HepG2 (cell line): ENCODE results near the gene MORN1. TPM values are rescaled to one million over a fixed set of nuclear protein-coding genes. Genes with fewer than 3 reads are reported as not detected.

ENCODE experiments used
- ATAC-seq: fragments of 200-7000 bp; cut with Tn5 transposase; 3 replicates; pipeline ENCODE4 v1.9.1; 2020; ENCODE audit warnings: mild to moderate bottlenecking, moderate library complexity
- BruUV-seq: library from RNA; stranded (reverse); fragments of 400-500 nt; replicated peaks from 2 replicates; lab custom pipeline; 2021; lab: Mats Ljungman, UMichigan
- CTCF ChIA-PET: fragments of 300-600 bp; formaldehyde crosslinking; extraction: SDS; loops from one replicate; lab custom pipeline; 2021; ENCODE audit warnings: low total read pairs, inconsistent platforms, low intra/inter-chr PET ratio; lab: Yijun Ruan, JAX
- POLR2A ChIA-PET: fragments of 350-600 bp; sonication (Branson Sonifier 250); formaldehyde crosslinking; loops from one replicate; lab custom pipeline; 2020; ENCODE audit warnings: antibody characterized with exemption, inconsistent platforms; lab: Yijun Ruan, JAX
- DNase-seq: peaks from one replicate; pipeline ENCODE4 v3.0.0-alpha.2; 2015; ENCODE audit warnings: low spot score
- FAIRE-seq: peaks from 3 replicates; lab custom pipeline; 2011; peaks lifted over from hg19 to GRCh38; lab: Jason Lieb, UNC
- H2AFZ ChIP-seq: one replicate; pipeline ENCODE4 v1.6.1; 2011; ENCODE audit warnings: low read length, inconsistent platforms
- H3K27ac ChIP-seq: fragments of 300-600 bp; 3 replicates; pipeline ENCODE4 v1.8.0; 2011; ENCODE audit warnings: mixed run types, mild to moderate bottlenecking, mixed read lengths, low read length, inconsistent platforms; ENCODE audit not compliant: insufficient read depth; ENCODE audit errors: extremely low read length
- H3K27me3 ChIP-seq, 2 experiments: fragments of 200-600 bp in 1 of 2; 2 replicates in 1 of 2; 3 replicates in 1 of 2; pipeline versions ENCODE4 v1.6.0 to v1.8.0; 2011; ENCODE audit warnings: low read length in 2 of 2, mild to moderate bottlenecking in 2 of 2, moderate library complexity in 2 of 2, inconsistent platforms in 1 of 2; ENCODE audit not compliant: insufficient read depth in 2 of 2, control insufficient read depth in 1 of 2
- H3K36me3 ChIP-seq, 2 experiments: fragments of 200-600 bp in 1 of 2; replicated peaks in 1 of 2; 2 replicates in 1 of 2; 3 replicates in 1 of 2; pipeline versions ENCODE4 v1.5.1 to v1.8.0; 2011; ENCODE audit warnings: low read length in 2 of 2, inconsistent platforms in 1 of 2; ENCODE audit not compliant: insufficient read depth in 2 of 2, control insufficient read depth in 1 of 2
- H3K4me1 ChIP-seq: 2 replicates; pipeline ENCODE4 v1.5.1; 2012; ENCODE audit warnings: low read length, inconsistent platforms; ENCODE audit not compliant: insufficient read depth
- H3K4me2 ChIP-seq: 2 replicates; pipeline ENCODE4 v1.6.0; 2011; ENCODE audit warnings: low read depth, low read length, inconsistent platforms
- H3K4me3 ChIP-seq, 3 experiments: fragments of 200-600 bp in 1 of 3; sonication (generic), shearing (Covaris generic) in 1 of 3; replicated peaks in 1 of 3; 2 replicates each; pipeline ENCODE4 v1.5.1; 2011 to 2016; ENCODE audit warnings: low read length in 3 of 3, inconsistent platforms in 2 of 3, low read depth in 2 of 3, mild to moderate bottlenecking in 2 of 3, control low read depth in 1 of 3, mixed read lengths in 1 of 3; ENCODE audit not compliant: insufficient read depth in 1 of 3
- H3K79me2 ChIP-seq: one replicate; pipeline ENCODE4 v1.6.1; 2011; ENCODE audit warnings: low read length, inconsistent platforms; ENCODE audit not compliant: insufficient read depth
- H3K9ac ChIP-seq: 2 replicates; pipeline ENCODE4 v1.6.0; 2011; ENCODE audit warnings: mild to moderate bottlenecking, low read depth, low read length, inconsistent platforms; ENCODE audit not compliant: insufficient read depth
- H3K9me3 ChIP-seq: 2 replicates; pipeline ENCODE4 v1.5.1; 2012; ENCODE audit warnings: mild to moderate bottlenecking, low read length
- H4K20me1 ChIP-seq: 2 replicates; pipeline ENCODE4 v1.6.0; 2011; ENCODE audit warnings: inconsistent platforms, mild to moderate bottlenecking, low read length, moderate library complexity; ENCODE audit not compliant: insufficient read depth
- ARHGAP35 ChIP-seq: sonication (generic); formaldehyde crosslinking; IDR thresholded peaks from 2 replicates; pipeline ENCODE4 v1.9.0; 2022; ENCODE audit warnings: mild to moderate bottlenecking, inconsistent platforms, moderate library complexity, missing genetic modification reagents, borderline replicate concordance
- CEBPG ChIP-seq: IDR thresholded peaks from 2 replicates; pipeline ENCODE4 v1.6.1; 2016
- EEA1 ChIP-seq: sonication (generic); formaldehyde crosslinking; IDR thresholded peaks from 2 replicates; pipeline ENCODE4 v1.5.1; 2020; ENCODE audit warnings: mild to moderate bottlenecking, missing genetic modification reagents, borderline replicate concordance
- EHMT2 ChIP-seq: fragments of 200-600 bp; sonication (generic); IDR thresholded peaks from 2 replicates; pipeline ENCODE4 v1.7.0; 2017; ENCODE audit warnings: antibody characterized with exemption, low read depth, low read length, borderline replicate concordance
- GTF2F1 ChIP-seq: fragments of 150-350 bp; IDR thresholded peaks from 2 replicates; pipeline ENCODE4 v1.6.1; 2014; ENCODE audit warnings: low read length
- HNRNPL ChIP-seq: fragments of 200-400 bp; formaldehyde crosslinking; IDR thresholded peaks from 2 replicates; pipeline ENCODE4 v1.6.1; 2017; ENCODE audit warnings: mild to moderate bottlenecking, low read depth, low read length
- KDM4B ChIP-seq: sonication (generic); formaldehyde crosslinking; IDR thresholded peaks from 2 replicates; pipeline ENCODE4 v1.4.0; 2020; ENCODE audit warnings: missing genetic modification reagents
- MIER3 ChIP-seq: IDR thresholded peaks from 2 replicates; pipeline ENCODE4 v1.6.1; 2016; ENCODE audit warnings: missing compliant biosample characterization, borderline replicate concordance
- POLR2AphosphoS2 ChIP-seq: IDR thresholded peaks from 2 replicates; pipeline ENCODE4 v1.6.1; 2011; ENCODE audit warnings: low read depth, low read length, improper control_type of control experiment
- POLR2G ChIP-seq: fragments of 200-400 bp; formaldehyde crosslinking; IDR thresholded peaks from 2 replicates; pipeline ENCODE4 v1.6.1; 2018; ENCODE audit warnings: mild to moderate bottlenecking, low read depth, low read length, moderate library complexity
- RXRB ChIP-seq: IDR thresholded peaks from 2 replicates; pipeline ENCODE4 v1.6.1; 2016; ENCODE audit warnings: borderline replicate concordance, missing genetic modification reagents, missing compliant biosample characterization
- SALL1 ChIP-seq: sonication (generic); formaldehyde crosslinking; IDR thresholded peaks from 2 replicates; pipeline ENCODE4 v1.8.0; 2022; ENCODE audit warnings: mild to moderate bottlenecking, missing genetic modification reagents
- SMAD9 ChIP-seq: sonication (generic); formaldehyde crosslinking; IDR thresholded peaks from 2 replicates; pipeline ENCODE4 v1.5.1; 2020; ENCODE audit warnings: mild to moderate bottlenecking, missing genetic modification reagents
- SP4 ChIP-seq: sonication (generic); formaldehyde crosslinking; IDR thresholded peaks from 2 replicates; pipeline ENCODE4 v1.8.1; 2023; ENCODE audit warnings: mild to moderate bottlenecking, missing genetic modification reagents
- SUZ12 ChIP-seq: fragments of 150-350 bp; IDR thresholded peaks from 2 replicates; pipeline ENCODE4 v1.6.1; 2014; ENCODE audit warnings: low read depth, low read length
- U2AF1 ChIP-seq: fragments of 200-400 bp; formaldehyde crosslinking; optimal IDR thresholded peaks from 2 replicates; pipeline ENCODE3; 2017; ENCODE audit warnings: mild to moderate bottlenecking, low read depth, low read length
- ZBTB38 ChIP-seq: sonication (generic); formaldehyde crosslinking; IDR thresholded peaks from 2 replicates; pipeline ENCODE4 v1.5.1; 2020; ENCODE audit warnings: mild to moderate bottlenecking, missing genetic modification reagents
- ZNF256 ChIP-seq: sonication (generic); formaldehyde crosslinking; conservative IDR thresholded peaks from 2 replicates; pipeline ENCODE4 v1.4.0; 2020; ENCODE audit warnings: missing genetic modification reagents
- ZNF383 ChIP-seq: sonication (generic); formaldehyde crosslinking; IDR thresholded peaks from 2 replicates; pipeline ENCODE4 v1.4.0; 2020; ENCODE audit warnings: missing genetic modification reagents, mild to moderate bottlenecking, borderline replicate concordance
- ZNF430 ChIP-seq: sonication (generic); formaldehyde crosslinking; IDR thresholded peaks from 2 replicates; pipeline ENCODE4 v1.9.0; 2021; ENCODE audit warnings: mild to moderate bottlenecking, missing genetic modification reagents
- ZNF510 ChIP-seq: sonication (generic); formaldehyde crosslinking; IDR thresholded peaks from 2 replicates; pipeline ENCODE4 v1.4.0; 2020; ENCODE audit warnings: low read depth, mild to moderate bottlenecking, missing genetic modification reagents
- ZNF572 ChIP-seq: sonication (generic); formaldehyde crosslinking; IDR thresholded peaks from 2 replicates; pipeline ENCODE4 v1.5.1; 2020; ENCODE audit warnings: mild to moderate bottlenecking, missing genetic modification reagents
- ZNF713 ChIP-seq: sonication (generic); formaldehyde crosslinking; IDR thresholded peaks from 2 replicates; pipeline ENCODE4 v1.4.0; 2020; ENCODE audit warnings: mild to moderate bottlenecking, missing genetic modification reagents
- ZNF749 ChIP-seq: sonication (generic); formaldehyde crosslinking; IDR thresholded peaks from 2 replicates; pipeline ENCODE4 v1.8.0; 2022; ENCODE audit warnings: mild to moderate bottlenecking, missing genetic modification reagents, moderate library complexity, borderline replicate concordance
- WGBS: methylation state at CpG from one replicate; pipeline ENCODE4 v1.1.6; 2017; ENCODE audit warnings: low lambda C conversion rate; 5-methylcytosine and 5-hydroxymethylcytosine counted together
- in situ Hi-C: cut with HindIII; loops from 2 replicates; pipeline ENCODE4 v1.10.0; 2017; ENCODE audit warnings: low pct_unique_long_range_greater_than_20kb; ENCODE audit not compliant: extremely low pct_ligation_motif_present
- intact Hi-C: fragments of 100-400 bp; cut with micrococcal nuclease; formaldehyde crosslinking; loops from one replicate; pipeline ENCODE4 v1.10.0; 2022; ENCODE audit not compliant: unreplicated experiment
- polyA plus RNA-seq, 8 experiments: library from polyadenylated mRNA; depleted of rRNA in 3 of 8; stranded (reverse) in 7 of 8; unstranded in 1 of 8; fragments of >200 nt; fragmentation: Illumina TruSeq in 4 of 8; extraction: Trizol in 4 of 8; gene quantifications; 2 replicates each; pipeline versions ENCODE4 v1.2.1 to v1.2.3, GENCODE V29; 2011 to 2016; ENCODE audit warnings: low read depth in 4 of 8, missing spikeins in 1 of 8, mixed read lengths in 1 of 8; ENCODE audit not compliant: insufficient read depth in 1 of 8
- total RNA-seq, 5 experiments: library from RNA; depleted of rRNA; stranded (reverse); fragments of >200 nt; fragmentation: Illumina TruSeq; extraction: Trizol; gene quantifications; 2 replicates each; pipeline ENCODE4 v1.2.3, GENCODE V29; 2016; ENCODE audit warnings: low read depth in 1 of 5
- TF ChIP-seq, protein P1 (sequence below): sonication (generic); formaldehyde crosslinking; conservative IDR thresholded peaks from 2 replicates; pipeline ENCODE4 v1.4.0; 2020; ENCODE audit warnings: missing genetic modification reagents

The MORN1 gene
- total and polyA plus RNA-seq, 2 of the 13 experiments (the other 11 are each of a cell fraction or from before 2014, with no cell fraction given), result 3.1 to 6.5 TPM

DNA sequence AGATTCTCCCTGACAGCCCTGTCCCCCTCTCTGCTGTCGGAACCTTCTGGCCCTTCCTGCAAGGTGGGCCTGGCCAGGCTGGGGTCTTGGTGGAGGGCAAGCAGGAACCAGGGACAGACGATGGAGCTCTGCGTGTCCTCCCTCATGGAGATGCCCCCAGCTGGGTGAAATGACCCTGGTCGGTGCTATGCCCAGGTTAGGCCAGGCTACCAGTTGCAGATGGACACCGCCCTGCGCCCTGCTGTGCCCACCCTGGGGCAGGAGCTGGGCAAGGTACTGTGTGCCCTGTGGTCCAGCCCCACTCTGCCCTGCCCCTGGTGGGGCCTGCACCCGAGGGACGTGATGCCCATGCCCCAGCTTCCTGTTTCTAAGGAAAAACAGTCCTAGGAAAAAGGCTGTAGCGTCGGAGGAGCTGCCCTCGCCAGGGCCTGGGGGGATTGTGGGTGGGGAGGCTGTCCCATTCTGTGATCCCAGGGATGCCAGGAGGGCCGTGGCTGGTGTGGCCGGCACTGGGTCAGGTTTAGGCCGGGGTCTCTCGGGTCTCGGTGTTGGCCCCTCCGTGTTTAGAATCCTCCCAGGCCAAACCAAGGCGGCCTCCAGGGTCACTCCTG is 77.6 kb downstream of the MORN1 start:
- H3K27ac ChIP-seq, result no peak overlapping the region
- no TSS peak for BruUV-seq
- 10% methylated on average over 2 of the region's 18 CpGs for WGBS
- peak; percentile 87; the same call in 1 of the 2 replicates for TF ChIP-seq HNRNPL
- no peak for TF ChIP-seq ZNF713 (CRISPR knock-in tag)
- TF ChIP-seq ZNF510, result no peak
- TF ChIP-seq EEA1 (CRISPR knock-in tag), result 0 out of 2 replicates have a peak, but pooled peaks have one; percentile 41
- no peak for TF ChIP-seq ZNF430 (CRISPR knock-in tag)
- no peak for TF ChIP-seq CEBPG (CRISPR knock-in tag)
- no peak for TF ChIP-seq ARHGAP35 (CRISPR knock-in tag)
- TF ChIP-seq ZNF256, result no peak
- 0 out of 2 replicates have a peak, but pooled peaks have one; percentile 1 for TF ChIP-seq SP4 (CRISPR knock-in tag)
- no peak for TF ChIP-seq POLR2G
- TF ChIP-seq POLR2AphosphoS2, result no peak
- TF ChIP-seq GTF2F1, result no peak
- no peak for TF ChIP-seq KDM4B
- TF ChIP-seq SUZ12, result no peak
- TF ChIP-seq EHMT2, result no peak
- no peak for TF ChIP-seq MIER3
- no peak for TF ChIP-seq ZNF572 (CRISPR knock-in tag)
- TF ChIP-seq SMAD9 (CRISPR knock-in tag), result no peak
- no peak for TF ChIP-seq ZNF383 (CRISPR knock-in tag)
- no peak for TF ChIP-seq U2AF1
- no peak for TF ChIP-seq SALL1
- TF ChIP-seq, protein P1, sequence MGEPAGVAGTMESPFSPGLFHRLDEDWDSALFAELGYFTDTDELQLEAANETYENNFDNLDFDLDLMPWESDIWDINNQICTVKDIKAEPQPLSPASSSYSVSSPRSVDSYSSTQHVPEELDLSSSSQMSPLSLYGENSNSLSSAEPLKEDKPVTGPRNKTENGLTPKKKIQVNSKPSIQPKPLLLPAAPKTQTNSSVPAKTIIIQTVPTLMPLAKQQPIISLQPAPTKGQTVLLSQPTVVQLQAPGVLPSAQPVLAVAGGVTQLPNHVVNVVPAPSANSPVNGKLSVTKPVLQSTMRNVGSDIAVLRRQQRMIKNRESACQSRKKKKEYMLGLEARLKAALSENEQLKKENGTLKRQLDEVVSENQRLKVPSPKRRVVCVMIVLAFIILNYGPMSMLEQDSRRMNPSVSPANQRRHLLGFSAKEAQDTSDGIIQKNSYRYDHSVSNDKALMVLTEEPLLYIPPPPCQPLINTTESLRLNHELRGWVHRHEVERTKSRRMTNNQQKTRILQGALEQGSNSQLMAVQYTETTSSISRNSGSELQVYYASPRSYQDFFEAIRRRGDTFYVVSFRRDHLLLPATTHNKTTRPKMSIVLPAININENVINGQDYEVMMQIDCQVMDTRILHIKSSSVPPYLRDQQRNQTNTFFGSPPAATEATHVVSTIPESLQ (CRISPR knock-in tag), result no peak
- TF ChIP-seq RXRB (CRISPR knock-in tag), result no peak
- TF ChIP-seq ZNF749 (CRISPR knock-in tag), result no peak
- TF ChIP-seq ZBTB38 (CRISPR knock-in tag), result no peak

More for the DNA sequence above, 77.6 kb downstream of the MORN1 start:
- FAIRE-seq (no peak), DNase-seq (no peak), ATAC-seq (0 out of 3 replicates have a peak, but pooled peaks have one; percentile 0)
- Histone ChIP-seq H4K20me1 (no peaks in the 10 kb centered on the region), H2AFZ (no peak overlapping the region), H3K4me2 (peak overlapping the region; percentile 79), H3K9ac (peak overlapping the region; percentile 56; the same call in 1 of the 2 replicates), H3K4me1 (peaks cover 81% of the 10 kb centered on the region), H3K27me3 (peaks cover 2 to 21% of the 10 kb centered on the region in 2 experiments; a peak in 3 of 5 replicates), H3K36me3 (0 out of 5 replicates have a peak, but pooled peaks cover 0 to 3% of the 10 kb centered on the region in 2 experiments), H3K79me2 (no peaks in the 10 kb centered on the region), H3K9me3 (no peaks in the 10 kb centered on the region), H3K4me3 (peak overlapping the region; percentile 45 to 75 (median 64); a peak in 5 of 6 replicates)
- ChIA-PET POLR2A (interaction anchor here (2.1 to 2.6 kb wide), 2 partner anchors 80 to 119 kb away, joined by 8 to 13 read pairs; partner anchors contain the start of gene FAAP20), CTCF (no interaction called here)
- intact Hi-C loops (loop anchor here (5.0 kb wide), 1 partner anchor 69 kb away; no protein-coding TSS in a partner anchor), in situ Hi-C loops (loop anchor here (5.0 kb wide), 1 partner anchor 121 kb away; the partner anchor contains the start of gene FAAP20)
